BJ (cell line): ENCODE results near the gene QRSL1. TPM values are rescaled to one million over a fixed set of nuclear protein-coding genes. Genes with fewer than 3 reads are reported as not detected.

ENCODE experiments used
- CTCF ChIA-PET: fragments of 350-600 bp; formaldehyde crosslinking; extraction: SDS; loops from one replicate; lab custom pipeline; 2021; ENCODE audit warnings: antibody characterized with exemption, inconsistent platforms; lab: Yijun Ruan, JAX
- POLR2A ChIA-PET: fragments of 300-600 bp; sonication (Branson Sonifier 250); formaldehyde crosslinking; extraction: SDS; loops from one replicate; lab custom pipeline; 2021; ENCODE audit warnings: antibody characterized with exemption; lab: Charles Lee
- DNase-seq: peaks from one replicate; pipeline ENCODE4 v3.0.0-alpha.2; 2011; ENCODE audit warnings: low read depth
- H3K27me3 ChIP-seq: 2 replicates; pipeline ENCODE4 v1.6.0; 2011; ENCODE audit warnings: low read length; ENCODE audit not compliant: control insufficient read depth, insufficient read depth
- H3K36me3 ChIP-seq: 2 replicates; pipeline ENCODE4 v1.5.1; 2011; ENCODE audit warnings: low read length; ENCODE audit not compliant: control insufficient read depth, insufficient read depth
- H3K4me3 ChIP-seq: 2 replicates; pipeline ENCODE4 v1.5.1; 2011; ENCODE audit warnings: low read depth, mild to moderate bottlenecking, control low read depth, low read length
- CTCF ChIP-seq: IDR thresholded peaks from 2 replicates; pipeline ENCODE4 v1.5.1; 2011; ENCODE audit warnings: low read depth, mild to moderate bottlenecking, control low read depth, inconsistent platforms, low read length, moderate library complexity; ENCODE audit not compliant: insufficient read depth
- polyA plus RNA-seq: library from polyadenylated mRNA; depleted of rRNA; stranded (reverse); fragments of >200 nt; gene quantifications from 2 replicates; pipeline ENCODE4 v1.2.3, GENCODE V29; 2011

QRSL1 gene
- polyA plus RNA-seq, 1 experiment: 7.5 TPM

GRCh38 chr6:106688177-106688951 is 59.0 kb downstream of the QRSL1 start:
- Histone ChIP-seq H3K36me3 (no peaks in the 10 kb centered on the region), H3K27me3 (no peaks in the 10 kb centered on the region), H3K4me3 (no peak overlapping the region)
- no peak for DNase-seq
- POLR2A ChIA-PET: no interaction called here
- TF ChIP-seq CTCF: no peak
- CTCF ChIA-PET: no interaction called here

- DNase-seq: no peak
- CTCF ChIA-PET: no interaction called here
- TF ChIP-seq CTCF: no peak
- Histone ChIP-seq H3K27me3 (0 out of 2 replicates have a peak, but pooled peaks cover 1% of the 10 kb centered on the region), H3K36me3 (no peaks in the 10 kb centered on the region), H3K4me3 (no peak overlapping the region)
- POLR2A ChIA-PET: no interaction called here
Observed at GRCh38 chr6:106692112-106692818, 62.9 kb downstream of the QRSL1 start.

- H3K4me3 ChIP-seq: no peak overlapping the region
- TF ChIP-seq CTCF: no peak
- POLR2A ChIA-PET: no interaction called here
- DNase-seq: no peak
- no peaks in the 10 kb centered on the region for H3K36me3 ChIP-seq
- CTCF ChIA-PET: interaction anchor here (1.5 kb wide), 1 partner anchor 287 kb away, joined by 3 read pairs; no protein-coding TSS in a partner anchor
- 0 out of 2 replicates have a peak, but pooled peaks cover 1% of the 10 kb centered on the region for H3K27me3 ChIP-seq
Observed at GRCh38 chr6:106692819-106693208, 63.4 kb downstream of the QRSL1 start.

GRCh38 chr6:106693418-106693817 is 64.0 kb downstream of the QRSL1 start:
- ChIA-PET POLR2A (no interaction called here), CTCF (interaction anchor here (1.5 kb wide), 1 partner anchor 286 kb away, joined by 3 read pairs; no protein-coding TSS in a partner anchor)
- TF ChIP-seq CTCF: no peak
- no peak for DNase-seq
- Histone ChIP-seq H3K27me3 (0 out of 2 replicates have a peak, but pooled peaks cover 1% of the 10 kb centered on the region), H3K4me3 (no peak overlapping the region), H3K36me3 (no peaks in the 10 kb centered on the region)

- no peak for TF ChIP-seq CTCF
- ChIA-PET POLR2A (no interaction called here), CTCF (interaction anchor here (1.5 kb wide), 1 partner anchor 285 kb away, joined by 3 read pairs; no protein-coding TSS in a partner anchor)
- 0 out of 2 replicates have a peak, but pooled peaks cover 1% of the 10 kb centered on the region for H3K27me3 ChIP-seq
- no peaks in the 10 kb centered on the region for H3K36me3 ChIP-seq
- no peak for DNase-seq
- H3K4me3 ChIP-seq: no peak overlapping the region
Observed at GRCh38 chr6:106694343-106694742, 65.0 kb downstream of the QRSL1 start.
